Glutamatergic neuron (in vitro differentiated cells): ENCODE results near the gene TBX1. TPM values are rescaled to one million over a fixed set of nuclear protein-coding genes. Genes with fewer than 3 reads are reported as not detected.
A peak's percentile ranks its signal among the peaks of the same experiment; 100 is the strongest.

ENCODE experiments used
- DNase-seq: peaks from one replicate; pipeline ENCODE4 v3.0.0; 2022
- H3K27ac Mint-ChIP-seq: one replicate; pipeline ENCODE4 v1.8.0; 2020; ENCODE audit warnings: mild to moderate bottlenecking, mixed read lengths, inconsistent platforms; ENCODE audit not compliant: unreplicated experiment
- H3K27me3 Mint-ChIP-seq: one replicate; pipeline ENCODE4 v1.8.0; 2020; ENCODE audit warnings: mild to moderate bottlenecking, moderate library complexity, mixed read lengths, inconsistent platforms; ENCODE audit not compliant: unreplicated experiment
- H3K36me3 Mint-ChIP-seq: one replicate; pipeline ENCODE4 v1.8.0; 2020; ENCODE audit warnings: mild to moderate bottlenecking, mixed read lengths, inconsistent platforms; ENCODE audit not compliant: unreplicated experiment
- H3K4me1 Mint-ChIP-seq: one replicate; pipeline ENCODE4 v1.8.0; 2020; ENCODE audit warnings: mild to moderate bottlenecking, low read depth, mixed read lengths, inconsistent platforms; ENCODE audit not compliant: unreplicated experiment
- H3K4me3 Mint-ChIP-seq: one replicate; pipeline ENCODE4 v1.8.0; 2020; ENCODE audit warnings: mild to moderate bottlenecking, mixed read lengths, inconsistent platforms; ENCODE audit not compliant: unreplicated experiment
- H3K9me3 Mint-ChIP-seq: one replicate; pipeline ENCODE4 v1.8.0; 2020; ENCODE audit warnings: mild to moderate bottlenecking, moderate library complexity, mixed read lengths, inconsistent platforms; ENCODE audit not compliant: unreplicated experiment
- CTCF ChIP-seq: fragments of 200-600 bp; sonication (generic); IDR thresholded peaks from one replicate; pipeline ENCODE4 v1.5.0; 2021; ENCODE audit not compliant: partially characterized antibody, unreplicated experiment
- total RNA-seq: library from RNA; stranded (reverse); fragmentation: NEBNext Ultra II Directional; extraction: Animal tissue kit (Norgen Biotek cat#: 25700); gene quantifications from one replicate; pipeline ENCODE4 v1.2.1, GENCODE V29; 2021; ENCODE audit not compliant: unreplicated experiment

TBX1 gene
- total RNA-seq, 1 donor from 2014 or later: 2.4 TPM

GRCh38 chr22:19782533-19782932 lies 22.0 kb downstream of the TBX1 start:
- TF ChIP-seq CTCF: no peak
- no peak for DNase-seq
- no peak overlapping the region for H3K4me3 Mint-ChIP-seq

GRCh38 chr22:19783586-19784383 lies 23.2 kb downstream of the TBX1 start:
- Mint-ChIP-seq H3K9me3 (peaks cover 2% of the 10 kb centered on the region), H3K36me3 (no peaks in the 10 kb centered on the region), H3K27me3 (peaks cover 7% of the 10 kb centered on the region), H3K4me1 (peaks cover 2% of the 10 kb centered on the region), H3K4me3 (no peak overlapping the region), H3K27ac (no peak overlapping the region)
- no peak for TF ChIP-seq CTCF
- DNase-seq: no peak

More at GRCh38 chr22:19782533-19782932, 22.0 kb downstream of the TBX1 start:
- Mint-ChIP-seq H3K27me3 (peaks cover 12% of the 10 kb centered on the region), H3K4me1 (peaks cover 2% of the 10 kb centered on the region), H3K27ac (no peak overlapping the region), H3K9me3 (peaks cover 2% of the 10 kb centered on the region), H3K36me3 (no peaks in the 10 kb centered on the region)

- Mint-ChIP-seq H3K27ac (no peak overlapping the region), H3K4me1 (peaks cover 2% of the 10 kb centered on the region), H3K27me3 (peaks cover 4% of the 10 kb centered on the region), H3K36me3 (no peaks in the 10 kb centered on the region), H3K4me3 (no peak overlapping the region), H3K9me3 (no peaks in the 10 kb centered on the region)
- DNase-seq: peak; percentile 16
- TF ChIP-seq CTCF: no peak
Measured at GRCh38 chr22:19784384-19785175, 24.0 kb downstream of the TBX1 start.

- Mint-ChIP-seq H3K4me1 (no peaks in the 10 kb centered on the region), H3K9me3 (peaks cover 1% of the 10 kb centered on the region), H3K36me3 (no peaks in the 10 kb centered on the region), H3K4me3 (no peak overlapping the region), H3K27me3 (peaks cover 4% of the 10 kb centered on the region), H3K27ac (no peak overlapping the region)
- TF ChIP-seq CTCF: no peak
- no peak for DNase-seq
Measured at GRCh38 chr22:19785461-19786263, 25.1 kb downstream of the TBX1 start.
